Testis (tissue), 2 donors: Measurements from ENCODE around the gene SNAI3.

ENCODE experiments used
- POLR2A ChIP-seq: fragments of 450-650 bp; IDR thresholded peaks from one replicate; pipeline ENCODE4 v1.6.1; 2017; ENCODE audit warnings: antibody characterized with exemption, mild to moderate bottlenecking, moderate library complexity
- TF ChIP-seq, protein P1 (sequence below), 3 experiments: fragments of 450-650 bp in 2 of 3; fragments of 200-600 bp in 1 of 3; sonication (generic) in 1 of 3; IDR thresholded peaks; one replicate each; pipeline ENCODE4 v1.5.1; 2016 to 2019; ENCODE audit warnings: antibody characterized with exemption in 3 of 3, mild to moderate bottlenecking in 2 of 3, moderate library complexity in 1 of 3

DNA sequence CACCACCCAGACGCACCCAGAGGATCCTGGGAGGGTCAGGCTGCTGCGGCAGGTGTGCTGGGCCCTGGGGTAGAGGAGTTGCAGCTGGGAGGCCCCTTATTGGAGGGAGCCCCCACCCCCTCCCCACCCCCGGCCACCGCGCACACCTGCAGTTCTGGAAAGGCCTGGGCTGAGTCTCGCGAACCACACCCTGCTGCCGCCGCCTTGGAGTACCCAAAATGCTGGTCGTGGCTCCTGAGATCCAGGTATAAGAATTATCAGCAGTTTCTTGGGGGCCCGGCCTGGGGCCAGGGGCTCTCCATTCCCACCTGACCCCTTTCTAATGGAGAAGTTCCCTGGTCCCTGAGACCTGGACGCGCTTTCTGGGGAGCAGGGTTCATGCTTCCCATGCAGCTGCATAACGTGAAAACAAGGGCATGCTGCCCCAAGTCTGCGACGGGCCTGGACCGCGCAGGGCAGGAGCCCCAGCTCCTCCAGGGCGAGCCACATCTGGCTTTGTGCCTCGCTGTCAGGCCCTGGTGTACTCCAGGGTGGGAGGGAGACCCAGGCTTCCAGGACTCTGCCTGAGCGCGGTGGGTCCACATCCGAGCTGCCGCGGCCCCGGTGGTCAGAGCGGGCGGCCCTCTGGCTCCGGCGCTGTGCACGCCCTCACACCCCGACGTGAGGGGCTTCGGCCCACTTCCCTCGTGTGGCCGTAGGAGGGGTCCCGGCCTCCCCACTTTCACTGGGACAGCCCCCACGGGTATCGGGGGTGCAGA is 7.3 kb upstream of the SNAI3 start:
- TF ChIP-seq, protein P1, sequence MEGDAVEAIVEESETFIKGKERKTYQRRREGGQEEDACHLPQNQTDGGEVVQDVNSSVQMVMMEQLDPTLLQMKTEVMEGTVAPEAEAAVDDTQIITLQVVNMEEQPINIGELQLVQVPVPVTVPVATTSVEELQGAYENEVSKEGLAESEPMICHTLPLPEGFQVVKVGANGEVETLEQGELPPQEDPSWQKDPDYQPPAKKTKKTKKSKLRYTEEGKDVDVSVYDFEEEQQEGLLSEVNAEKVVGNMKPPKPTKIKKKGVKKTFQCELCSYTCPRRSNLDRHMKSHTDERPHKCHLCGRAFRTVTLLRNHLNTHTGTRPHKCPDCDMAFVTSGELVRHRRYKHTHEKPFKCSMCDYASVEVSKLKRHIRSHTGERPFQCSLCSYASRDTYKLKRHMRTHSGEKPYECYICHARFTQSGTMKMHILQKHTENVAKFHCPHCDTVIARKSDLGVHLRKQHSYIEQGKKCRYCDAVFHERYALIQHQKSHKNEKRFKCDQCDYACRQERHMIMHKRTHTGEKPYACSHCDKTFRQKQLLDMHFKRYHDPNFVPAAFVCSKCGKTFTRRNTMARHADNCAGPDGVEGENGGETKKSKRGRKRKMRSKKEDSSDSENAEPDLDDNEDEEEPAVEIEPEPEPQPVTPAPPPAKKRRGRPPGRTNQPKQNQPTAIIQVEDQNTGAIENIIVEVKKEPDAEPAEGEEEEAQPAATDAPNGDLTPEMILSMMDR (IDR thresholded peaks at IDR 0.05) = no peak
- no peak for TF ChIP-seq POLR2A
